Left renal cortex interstitium (tissue), 4 donors: ENCODE data around the gene ELK1. TPM values are rescaled to one million over a fixed set of nuclear protein-coding genes. Genes with fewer than 3 reads are reported as not detected.
"Not testable (repeated sequence)": the region's sequence is repeated elsewhere in the genome, so short reads cannot be mapped to it uniquely, and the experiment has no call there.

ENCODE experiments used
- DNase-seq, 4 donors: peaks; one replicate each; pipeline ENCODE4 v3.0.0-alpha.2; 2013; ENCODE audit warnings: low read depth in 4 of 4, low spot score in 2 of 4, missing footprints in 1 of 4
- polyA plus RNA-seq, 4 donors: library from polyadenylated mRNA; unstranded; fragments of 120-200 nt; gene quantifications; one replicate each; pipeline ENCODE4 v1.2.1, GENCODE V29; 2013; ENCODE audit not compliant: insufficient read length in 4 of 4

ELK1 gene
- polyA plus RNA-seq, 4 donors, result 25.8 to 36.8 (median 31.3) TPM

DNA sequence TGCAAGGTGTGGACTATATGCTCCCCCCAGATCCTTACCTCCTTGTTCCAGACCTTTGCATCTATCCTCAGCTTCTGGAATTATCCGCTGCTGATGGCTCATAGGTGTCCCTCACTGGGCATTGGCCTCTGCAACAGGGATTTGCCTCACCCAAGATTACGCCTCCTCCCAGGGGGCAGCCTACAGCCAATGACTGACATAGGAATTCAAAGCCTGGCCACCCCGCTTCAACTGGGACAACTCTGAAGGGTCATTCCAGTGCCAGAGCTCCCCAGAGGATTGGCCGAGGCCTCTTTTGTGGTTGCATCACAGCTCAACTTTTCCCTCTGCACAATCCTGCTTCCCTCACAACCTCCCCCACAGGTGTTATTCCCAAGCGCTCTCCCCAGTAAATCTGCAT lies 35.7 kb downstream of the ELK1 start:
- DNase-seq, result no peak

GRCh38 chrX:47613082-47613481 lies 37.3 kb downstream of the ELK1 start:
- DNase-seq, result no peak

DNA sequence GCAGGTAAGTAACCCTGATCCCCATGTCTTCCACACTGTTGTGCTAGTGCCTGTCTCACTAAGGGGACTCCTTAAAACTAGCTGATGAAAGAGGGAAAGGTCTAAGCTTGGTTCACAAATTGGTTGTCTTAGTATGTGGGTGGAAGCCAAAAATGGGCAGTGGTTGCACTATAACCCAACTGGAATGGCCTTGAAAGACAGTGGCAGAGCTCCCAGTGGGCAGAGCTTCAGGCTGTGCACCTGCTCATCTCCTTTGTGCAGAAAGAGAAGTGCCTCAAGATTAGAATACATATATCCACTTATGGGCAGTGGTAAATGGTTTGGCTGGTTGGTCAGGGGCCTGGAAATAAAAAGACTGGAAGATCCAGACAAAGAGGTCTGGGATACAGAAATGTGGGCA lies 37.9 kb downstream of the ELK1 start:
- DNase-seq, result no peak

DNA sequence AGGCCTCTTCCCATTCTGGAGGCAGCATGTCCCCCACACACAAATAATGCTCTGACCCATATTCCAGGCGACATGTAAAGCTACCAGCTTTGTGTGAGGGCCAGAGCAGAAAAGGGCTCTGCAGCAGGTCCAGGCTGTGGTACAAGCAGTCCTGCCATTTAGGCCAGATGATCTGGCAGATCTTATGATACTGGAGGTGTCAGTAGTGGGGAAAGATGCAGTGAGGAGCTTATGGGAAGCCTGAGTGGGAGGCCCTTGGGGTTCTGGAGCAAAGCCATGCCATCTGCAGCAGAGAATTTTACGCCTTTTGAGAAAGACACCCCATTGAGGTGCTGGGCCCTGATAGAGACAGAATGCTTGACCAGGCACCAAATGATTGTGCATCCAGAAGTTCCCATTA lies 38.4 kb downstream of the ELK1 start:
- DNase-seq, result no peak

DNA sequence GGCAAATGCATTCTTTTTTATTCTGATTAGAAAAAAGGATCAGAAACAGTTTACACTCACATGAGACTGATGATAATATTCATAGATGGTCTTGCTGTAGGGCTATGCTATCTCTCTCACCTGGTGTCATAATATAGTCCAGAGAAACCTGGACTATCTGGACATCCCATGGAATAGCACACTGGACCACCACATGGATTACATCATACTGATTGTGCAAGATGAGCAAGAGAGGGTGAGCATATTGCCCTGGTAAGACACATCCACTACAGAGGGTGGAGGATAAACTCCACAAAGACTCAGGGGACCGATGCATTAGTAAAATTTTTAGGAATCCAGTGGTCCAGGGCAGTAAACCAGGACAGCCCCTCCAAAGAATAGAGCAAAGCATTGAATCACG lies 38.9 kb downstream of the ELK1 start:
- no peak for DNase-seq

- no peak for DNase-seq
These were observed 39.9 kb downstream of the ELK1 start for GRCh38 chrX:47610511-47610910.

DNA sequence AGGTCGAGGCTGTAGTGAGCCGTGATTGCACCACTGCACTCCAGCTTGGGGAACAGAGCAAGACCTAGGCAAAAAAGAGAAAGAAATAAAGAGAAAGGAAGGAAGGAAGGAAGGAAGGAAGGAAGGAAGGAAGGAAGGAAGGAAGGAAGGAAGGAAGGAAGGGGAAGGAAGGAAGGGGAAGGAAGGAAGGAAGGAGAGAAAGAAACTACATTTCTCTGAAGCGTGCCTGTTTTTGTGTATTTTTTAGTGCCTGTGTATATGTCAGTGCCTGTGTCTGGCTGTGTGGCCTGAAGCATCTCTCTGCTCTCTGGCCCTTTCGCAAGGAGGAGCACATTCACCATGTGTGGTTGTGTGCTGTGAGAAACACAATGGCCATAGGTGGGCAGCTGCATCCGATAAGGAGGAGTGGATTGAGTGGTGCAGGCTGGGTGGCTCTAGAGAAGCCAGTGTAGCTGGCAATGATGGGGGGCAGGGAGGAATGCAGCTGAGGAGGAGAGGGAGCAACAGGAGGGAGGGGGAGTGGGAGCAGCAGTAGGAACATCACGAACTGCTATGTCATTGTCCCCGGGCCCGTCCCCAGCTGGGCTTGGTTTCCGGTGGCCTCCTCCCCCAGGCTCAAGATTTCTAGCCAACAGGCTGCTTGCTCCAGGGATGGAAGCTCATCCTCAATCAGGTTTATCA lies 42.1 kb downstream of the ELK1 start:
- DNase-seq, result peak in 1 of 4 donors; percentile 4

GRCh38 chrX:47607091-47607490 lies 43.3 kb downstream of the ELK1 start:
- no peak for DNase-seq

GRCh38 chrX:47605024-47605423 lies 45.3 kb downstream of the ELK1 start:
- DNase-seq, result no peak

DNA sequence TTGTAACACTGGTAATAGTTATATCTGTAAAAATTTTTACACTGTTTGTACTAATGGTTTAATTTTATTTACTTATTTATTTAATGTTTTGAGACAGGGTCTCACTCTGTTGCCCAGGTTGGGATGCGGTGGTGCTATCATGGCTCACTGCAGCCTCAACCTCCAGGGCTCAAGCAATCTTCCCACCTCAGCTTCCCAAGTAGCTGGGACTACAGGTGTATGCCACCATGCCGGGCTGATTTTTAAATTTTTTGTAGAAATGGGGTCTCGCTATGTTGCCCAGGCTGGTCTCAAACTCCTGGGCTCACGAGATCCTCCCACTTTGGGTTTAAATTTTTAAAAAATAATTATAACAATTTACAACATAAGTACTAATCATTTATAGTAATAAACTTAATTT lies 47.2 kb downstream of the ELK1 start:
- not testable (repeated sequence) for DNase-seq

DNA sequence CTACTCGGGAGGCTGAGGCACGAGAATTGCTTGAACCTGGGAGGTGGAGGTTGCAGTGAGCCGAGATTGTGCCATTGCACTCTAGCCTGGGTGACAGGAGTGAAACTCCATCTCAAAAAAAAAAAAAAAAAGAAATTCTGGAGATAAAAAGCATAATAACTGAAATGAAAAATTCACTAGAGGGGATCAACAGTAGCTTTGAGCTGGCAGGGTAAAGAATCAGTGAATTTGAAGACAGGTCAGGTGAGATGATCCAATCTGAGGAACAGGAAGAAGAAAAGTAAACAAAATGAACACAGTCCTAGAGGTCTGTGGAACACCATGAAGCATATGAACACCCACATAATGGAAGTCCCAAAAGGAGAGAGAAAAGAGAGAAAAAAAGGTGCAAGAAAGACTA lies 53.1 kb downstream of the ELK1 start:
- no peak for DNase-seq

- no peak for DNase-seq
These were observed 54.1 kb downstream of the ELK1 start for GRCh38 chrX:47596256-47596655.

GRCh38 chrX:47595716-47596251 lies 54.6 kb downstream of the ELK1 start:
- no peak for DNase-seq

GRCh38 chrX:47593522-47593921 lies 56.8 kb downstream of the ELK1 start:
- DNase-seq, result no peak

GRCh38 chrX:47590984-47591383 lies 59.4 kb downstream of the ELK1 start:
- no peak for DNase-seq

- DNase-seq, result no peak
These were observed 62.2 kb downstream of the ELK1 start for GRCh38 chrX:47587906-47588735.

GRCh38 chrX:47587091-47587891 lies 63.1 kb downstream of the ELK1 start:
- DNase-seq, result no peak

GRCh38 chrX:47586043-47586787 lies 64.1 kb downstream of the ELK1 start:
- DNase-seq, result no peak
